HG02973 (cell line): ENCODE measurements around the gene ENTPD7.

Experiments used
- ATAC-seq: cut with Tn5 transposase; IDR thresholded peaks from one replicate; pipeline ENCODE4 v1.9.1; 2021; ENCODE audit warnings: moderate library complexity; ENCODE audit not compliant: unreplicated experiment

ENTPD7 gene

DNA sequence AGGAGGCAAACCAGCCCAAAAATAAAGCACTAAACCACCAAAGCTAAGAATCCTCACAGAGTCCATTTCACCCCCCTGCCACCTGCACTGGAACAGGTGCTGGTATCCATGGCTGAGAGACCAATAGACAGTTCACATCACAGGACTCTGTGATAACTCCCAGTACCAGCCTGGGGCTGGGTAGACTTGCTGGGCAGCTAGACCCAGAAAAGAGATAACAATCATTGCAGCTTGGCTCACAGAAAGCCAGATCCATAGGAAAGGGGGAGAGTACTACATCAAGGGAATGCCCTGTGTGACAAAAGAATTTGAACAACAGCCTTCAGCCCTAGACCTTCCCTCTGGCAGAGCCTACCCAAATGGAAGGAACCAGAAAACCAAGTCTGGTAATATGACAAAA lies 25.5 kb upstream of the ENTPD7 start:
- no peak for ATAC-seq

DNA sequence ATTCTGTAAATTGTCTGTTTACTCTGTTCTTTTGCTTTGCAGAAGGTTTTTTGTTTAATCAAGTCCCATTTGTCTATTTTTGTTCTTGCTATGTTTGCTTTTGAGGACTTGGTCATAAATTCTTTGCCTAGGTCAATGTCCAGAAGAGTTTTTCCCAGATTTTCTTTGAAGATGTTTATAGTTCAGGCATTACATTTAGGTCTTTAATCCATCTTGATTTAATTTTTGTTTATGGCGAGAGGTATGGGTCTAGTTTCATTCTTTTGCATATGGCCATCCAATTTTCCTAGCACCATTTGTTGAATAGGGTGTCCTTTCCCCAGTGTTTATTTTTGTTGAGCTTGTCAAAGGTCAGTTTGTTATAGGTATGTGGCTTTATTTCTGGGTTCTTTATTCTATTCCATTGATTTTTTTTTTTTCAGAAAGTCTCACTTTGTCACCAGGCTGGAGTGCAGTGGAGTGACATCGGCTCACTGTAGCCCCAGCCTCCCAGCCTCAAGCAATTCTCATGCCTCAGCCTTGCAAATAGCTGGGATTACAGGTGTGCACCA lies 11.6 kb upstream of the ENTPD7 start:
- no peak for ATAC-seq

DNA sequence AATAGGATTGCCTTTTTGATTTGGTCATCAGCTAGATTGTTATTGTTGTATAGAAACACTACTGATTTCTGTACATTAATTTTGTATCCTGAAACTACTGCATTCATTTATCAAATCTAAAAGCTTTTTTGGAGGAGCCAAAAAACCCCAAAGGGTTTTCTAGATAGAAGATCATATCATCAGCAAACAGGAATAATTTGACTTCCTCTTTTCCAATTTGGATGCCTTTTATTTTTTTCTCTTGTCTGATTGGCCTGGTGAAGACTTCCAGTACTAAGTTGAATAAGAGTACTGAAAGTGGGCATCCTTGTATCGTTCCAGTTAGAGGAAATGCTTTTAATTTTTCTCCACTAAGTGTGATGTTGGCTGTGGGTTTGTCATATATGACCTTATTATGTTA lies 10.6 kb upstream of the ENTPD7 start:
- no peak for ATAC-seq

DNA sequence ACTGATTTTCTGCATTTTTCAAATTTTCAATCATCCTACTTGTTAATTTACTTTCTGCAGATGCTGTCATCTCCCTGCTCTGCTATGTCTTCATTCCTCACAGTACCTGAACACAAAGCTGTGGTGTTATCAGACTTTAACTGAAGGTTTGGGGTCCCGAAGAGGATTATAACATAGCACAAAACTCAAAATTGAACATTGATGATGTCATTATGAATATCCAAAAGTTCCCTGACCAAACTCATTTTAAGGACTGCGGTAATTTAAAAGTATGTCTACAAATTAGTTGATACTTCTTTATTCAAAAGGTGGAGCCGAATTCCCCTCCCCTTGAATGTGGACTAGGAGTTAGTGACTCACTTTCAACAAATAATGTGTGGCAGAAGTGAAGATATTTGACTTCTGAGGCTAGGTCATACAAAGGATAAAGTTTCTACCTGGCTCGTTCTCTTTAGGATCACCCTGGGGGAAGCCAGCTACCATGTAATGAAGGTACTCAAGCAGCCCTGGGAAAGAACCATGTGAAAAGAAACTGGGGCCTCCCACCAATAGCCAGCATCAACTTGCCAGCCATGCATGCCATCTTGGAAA lies 6.4 kb upstream of the ENTPD7 start:
- no peak for ATAC-seq

DNA sequence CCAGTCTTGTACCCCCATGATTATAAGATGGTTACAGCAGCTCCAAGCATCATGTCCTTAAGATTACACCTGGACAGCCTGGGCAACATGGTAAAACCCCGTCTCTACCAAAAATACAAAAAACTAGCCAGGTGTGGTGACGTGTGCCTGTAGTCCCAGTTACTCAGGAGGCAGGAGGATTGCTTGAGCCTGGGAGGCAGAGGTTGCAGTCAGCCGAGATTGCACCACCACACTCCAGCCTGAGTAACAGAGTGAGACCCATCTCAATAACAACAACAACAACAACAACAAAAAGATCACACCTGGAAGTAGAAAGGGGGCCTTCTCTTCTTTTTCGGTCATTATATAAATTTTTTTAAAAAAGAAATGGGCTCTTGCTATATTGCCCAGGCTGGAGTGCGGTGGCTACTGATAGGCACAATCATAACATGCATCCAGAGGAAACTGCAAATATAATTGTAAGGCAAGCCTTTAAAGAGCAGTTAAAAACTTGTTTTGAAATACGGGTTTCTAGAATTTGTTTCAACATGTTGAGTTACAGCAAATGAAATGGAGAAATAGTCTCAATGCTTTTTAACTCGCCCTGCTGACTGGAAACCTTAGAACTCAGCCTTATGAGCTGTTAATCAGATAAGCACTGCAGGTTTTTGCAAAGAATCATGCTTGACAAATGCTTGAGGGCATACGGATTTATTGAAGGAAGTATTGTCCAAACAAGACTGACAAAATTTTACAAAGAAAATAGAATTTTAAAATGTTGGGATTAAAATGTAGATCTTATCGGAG lies 4.7 kb upstream of the ENTPD7 start:
- ATAC-seq = no peak

DNA sequence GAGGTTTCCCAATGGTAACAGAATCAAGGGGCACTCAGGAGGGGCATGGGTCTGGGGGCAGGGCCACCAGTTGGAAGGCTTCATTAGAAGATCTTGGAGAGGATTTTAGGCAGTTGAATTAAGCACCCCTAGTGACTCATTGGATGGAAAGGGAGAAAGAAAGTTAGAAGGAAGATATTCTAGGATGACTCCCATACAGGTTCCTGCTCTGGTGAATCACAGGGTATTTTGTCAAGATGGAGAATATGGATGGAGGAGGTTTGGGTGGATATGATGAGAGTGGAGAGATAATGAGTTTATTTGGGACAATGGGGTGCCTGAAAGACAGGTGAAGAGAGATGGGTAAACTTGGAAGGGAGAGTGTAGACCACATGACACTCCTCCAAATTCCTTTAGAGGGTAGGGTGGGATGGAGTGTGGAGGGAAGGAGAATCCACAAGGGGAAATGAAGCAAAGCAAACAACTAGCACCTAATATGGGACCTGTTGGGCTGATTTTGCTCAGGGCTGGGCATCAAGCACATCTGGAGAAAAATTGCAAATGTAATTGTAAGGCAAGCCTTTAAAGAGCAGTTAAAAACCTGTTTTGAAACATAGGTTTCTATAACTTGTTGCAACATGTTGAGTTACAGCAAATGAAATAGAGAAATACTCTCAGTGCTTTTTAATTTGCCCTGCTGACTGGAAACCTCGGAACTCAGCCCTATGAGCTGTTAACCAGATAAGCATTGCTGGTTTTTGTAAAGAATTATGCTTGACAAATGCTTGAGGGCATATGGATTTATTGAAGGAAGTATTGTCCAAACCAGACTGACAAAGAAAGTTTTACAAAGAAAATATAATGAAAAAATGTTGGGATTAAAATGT lies 2.9 kb upstream of the ENTPD7 start:
- ATAC-seq = no peak

DNA sequence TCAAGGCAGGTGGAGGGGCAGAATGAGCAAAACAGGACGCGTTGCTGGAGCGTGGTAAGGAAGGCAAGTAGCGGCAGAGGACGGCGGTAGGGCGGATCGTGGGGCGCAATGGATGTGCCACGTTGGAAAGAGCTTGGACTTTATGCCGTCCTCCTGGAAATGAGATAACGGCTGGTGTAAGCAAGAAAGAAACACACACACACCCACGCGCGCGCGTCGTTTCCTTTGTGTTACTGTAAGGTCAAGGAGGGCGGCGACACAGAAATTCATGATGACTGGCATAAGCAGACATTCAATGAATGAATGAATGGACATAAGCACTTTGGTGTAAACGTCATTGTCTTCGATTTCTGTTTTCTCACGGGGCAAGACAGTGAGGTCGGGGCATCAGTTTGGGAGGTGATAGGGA lies 683 bp upstream of the ENTPD7 start:
- ATAC-seq = peak; percentile 14

DNA sequence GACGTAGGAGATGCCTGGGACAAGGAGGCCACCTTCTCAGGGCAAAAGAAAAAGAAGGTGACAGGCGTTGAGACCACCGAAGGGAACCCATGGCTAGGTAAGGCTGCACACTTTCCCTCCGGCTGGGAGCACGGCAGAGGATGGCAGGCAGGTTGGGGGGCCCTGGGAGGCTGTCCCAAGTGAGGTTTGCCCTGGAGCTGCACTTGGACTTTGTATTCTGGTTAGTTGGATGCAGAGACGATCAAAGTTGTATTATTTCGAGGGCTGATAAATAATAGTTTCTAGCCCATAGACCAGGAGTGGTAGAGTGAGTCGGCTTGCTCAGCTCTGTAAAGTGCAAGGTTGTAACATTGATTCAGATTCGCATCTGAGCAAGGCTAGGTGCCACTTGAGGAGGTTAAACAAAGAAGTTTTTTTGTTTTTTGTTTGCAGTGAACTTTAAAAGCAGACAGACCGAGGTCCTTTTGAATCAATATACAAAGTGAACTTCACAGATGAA lies 608 bp downstream of the ENTPD7 start:
- ATAC-seq = no peak

DNA sequence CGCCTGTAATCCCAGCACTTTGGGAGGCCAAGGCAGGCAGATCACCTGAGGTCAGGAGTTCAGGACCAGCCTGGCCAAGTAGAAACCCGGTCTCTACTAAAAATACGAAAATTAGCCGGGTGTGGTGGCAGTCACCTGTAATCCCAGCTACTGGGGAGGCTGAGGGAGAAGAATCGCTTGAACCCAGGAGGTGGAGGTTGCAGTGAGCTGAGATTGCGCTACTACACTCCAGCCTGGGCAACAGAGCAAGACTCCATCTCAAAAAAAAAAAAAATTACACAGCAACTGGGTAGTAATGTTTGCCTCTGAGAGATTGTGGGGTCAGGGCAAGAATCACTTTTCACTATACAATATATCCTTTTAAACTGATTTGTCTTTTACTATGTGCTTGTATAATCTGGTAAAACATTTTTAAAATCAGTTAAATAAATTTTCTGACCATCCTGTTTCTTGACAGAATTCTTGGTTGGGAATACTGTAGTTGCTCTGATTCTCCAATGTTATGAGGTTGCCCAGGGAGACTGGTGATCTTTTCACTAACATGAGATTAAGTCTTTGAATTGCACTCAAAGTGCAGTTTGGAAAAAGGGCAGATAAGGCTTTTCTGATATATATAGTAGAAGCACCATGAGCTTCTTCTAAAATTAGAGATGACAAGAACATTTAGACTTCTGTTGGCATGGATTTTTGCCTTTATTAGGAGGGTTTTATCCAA lies 1.5 kb downstream of the ENTPD7 start:
- ATAC-seq = no peak

DNA sequence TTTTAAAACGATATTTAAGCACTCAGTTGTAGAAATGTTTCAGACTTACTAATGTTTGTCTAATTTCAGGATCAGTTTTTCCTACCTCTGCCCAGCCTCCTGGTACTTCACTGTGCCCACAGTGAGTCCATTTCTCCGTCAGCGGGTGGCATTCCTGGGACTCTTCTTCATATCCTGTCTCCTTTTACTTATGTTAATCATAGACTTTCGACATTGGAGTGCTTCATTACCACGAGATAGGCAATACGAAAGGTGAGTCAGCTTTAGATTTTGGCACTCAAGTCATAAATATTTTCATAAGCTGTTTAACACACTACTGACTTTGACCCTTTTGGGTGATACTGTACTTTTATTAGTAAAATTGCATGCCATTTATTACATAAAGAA lies 2.1 kb downstream of the ENTPD7 start:
- no peak for ATAC-seq

DNA sequence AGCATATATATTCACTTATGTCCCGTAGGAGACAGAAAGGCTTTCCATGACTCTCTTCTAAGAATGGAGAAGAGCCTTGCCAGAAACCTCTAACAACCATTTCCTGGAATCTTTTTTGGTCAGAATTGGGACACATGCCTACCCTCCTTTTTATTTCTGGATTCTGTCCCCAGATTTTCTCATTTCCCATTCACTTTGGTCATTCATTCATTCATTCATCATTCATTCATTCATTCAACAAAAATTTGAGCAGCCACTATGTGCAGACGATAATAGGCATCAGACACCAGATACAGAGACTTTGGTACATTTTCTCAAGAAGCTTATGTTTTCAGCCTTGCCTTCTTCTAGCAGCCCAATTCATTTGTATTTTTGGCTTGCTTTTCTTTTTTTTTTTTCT lies 6.0 kb downstream of the ENTPD7 start:
- ATAC-seq = no peak

DNA sequence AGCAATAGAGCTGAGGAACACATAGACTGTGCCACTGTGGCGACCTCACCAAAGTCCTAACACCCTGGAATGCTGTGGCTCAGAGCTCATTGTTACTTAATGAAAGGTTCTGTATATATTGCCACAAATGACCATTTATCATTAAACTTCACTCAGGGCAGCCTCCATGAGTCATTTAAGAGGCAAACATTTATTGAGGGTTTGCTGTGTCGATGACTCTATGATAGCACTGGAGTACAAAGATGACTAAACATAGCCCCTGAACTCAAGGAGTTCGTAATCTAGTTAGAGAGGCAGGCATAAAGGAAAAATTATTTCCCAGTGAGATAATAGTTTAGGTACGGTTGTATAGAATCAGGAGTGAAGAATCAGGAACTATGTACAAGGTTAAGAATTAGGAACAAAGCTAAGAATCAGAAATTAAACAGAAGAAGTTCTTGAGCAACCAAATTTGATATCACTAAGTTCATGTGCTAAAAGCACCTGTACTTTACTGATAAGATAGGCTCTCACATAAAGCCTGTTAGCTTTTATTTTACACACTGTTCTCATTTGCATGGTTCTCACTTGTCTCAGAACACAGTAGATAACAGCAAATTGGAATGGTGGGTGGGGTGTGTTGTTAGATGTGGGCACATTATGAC lies 7.9 kb downstream of the ENTPD7 start:
- no peak for ATAC-seq

DNA sequence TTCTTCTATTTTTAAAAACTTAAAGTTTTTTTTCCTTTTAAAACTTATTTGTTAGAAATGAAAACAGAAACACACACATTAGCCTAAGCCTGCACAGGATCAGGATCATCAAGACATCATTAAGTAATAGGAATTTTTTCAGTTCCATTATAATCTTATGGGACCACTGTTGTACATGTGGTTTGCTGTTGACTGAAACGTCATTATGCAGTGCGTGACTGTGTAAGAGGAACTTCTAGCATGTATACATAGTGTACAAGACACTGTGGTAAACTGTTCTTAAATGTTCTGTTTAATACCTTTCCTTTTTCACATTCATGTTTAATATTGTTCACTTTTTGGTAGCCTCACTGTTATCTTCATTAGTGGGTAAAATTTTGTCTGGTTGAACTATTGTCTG lies 12.1 kb downstream of the ENTPD7 start:
- ATAC-seq = no peak

DNA sequence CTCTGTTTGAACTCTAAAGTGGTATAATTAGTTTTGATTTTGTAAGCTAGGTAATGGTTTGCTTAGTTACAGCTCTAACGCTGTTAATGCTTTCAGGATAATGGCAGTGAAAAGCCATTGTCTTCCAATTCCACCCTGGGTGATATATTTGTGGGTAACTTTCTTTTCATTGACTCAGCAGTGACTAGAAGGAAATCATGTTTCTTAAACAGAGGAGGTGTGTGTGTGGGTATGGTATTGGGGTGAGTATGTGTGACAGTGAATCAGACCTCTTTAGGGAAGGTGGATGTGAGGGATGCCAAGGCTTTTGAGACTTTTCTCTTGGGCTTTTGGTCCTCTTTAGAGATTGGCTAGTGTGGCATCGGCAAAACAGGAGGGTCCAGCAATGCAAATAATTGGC lies 13.6 kb downstream of the ENTPD7 start:
- no peak for ATAC-seq

DNA sequence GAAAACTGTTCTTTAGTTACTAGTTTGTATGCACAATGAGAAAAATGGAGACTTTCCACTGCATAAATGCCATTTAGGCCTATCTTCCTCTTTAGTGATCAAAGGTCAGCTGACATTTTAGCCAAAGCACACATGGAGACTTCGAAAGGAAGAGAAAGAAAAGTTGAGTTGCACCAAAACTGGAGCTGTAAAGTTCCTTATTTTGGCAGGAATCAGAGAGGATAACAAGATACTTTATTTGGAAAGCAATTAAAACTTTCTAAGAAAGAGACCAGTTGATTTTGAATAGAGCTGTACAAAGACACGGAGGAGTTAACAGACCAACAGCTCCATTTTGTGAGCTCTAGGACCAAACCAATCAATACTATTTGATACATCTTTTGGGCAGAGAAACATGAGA lies 14.2 kb downstream of the ENTPD7 start:
- no peak for ATAC-seq

DNA sequence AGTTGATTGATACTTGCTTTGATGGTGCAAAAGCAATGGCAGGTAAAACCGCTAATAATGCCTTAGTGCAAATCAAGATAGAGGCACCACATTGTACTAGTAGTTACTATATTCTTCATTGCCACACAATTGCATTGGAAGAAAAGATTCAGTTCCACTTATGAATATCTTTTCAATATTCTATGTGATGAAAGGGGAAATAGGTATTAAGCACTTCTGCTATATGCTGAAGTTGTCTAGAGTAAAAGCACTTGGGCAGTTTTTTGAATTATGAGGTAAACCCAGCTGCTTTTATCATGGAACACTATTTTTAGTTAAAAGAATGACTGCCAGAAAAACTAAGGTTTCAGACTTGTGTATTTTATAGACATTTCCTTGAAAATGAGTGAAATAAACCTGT lies 15.5 kb downstream of the ENTPD7 start:
- ATAC-seq = no peak

DNA sequence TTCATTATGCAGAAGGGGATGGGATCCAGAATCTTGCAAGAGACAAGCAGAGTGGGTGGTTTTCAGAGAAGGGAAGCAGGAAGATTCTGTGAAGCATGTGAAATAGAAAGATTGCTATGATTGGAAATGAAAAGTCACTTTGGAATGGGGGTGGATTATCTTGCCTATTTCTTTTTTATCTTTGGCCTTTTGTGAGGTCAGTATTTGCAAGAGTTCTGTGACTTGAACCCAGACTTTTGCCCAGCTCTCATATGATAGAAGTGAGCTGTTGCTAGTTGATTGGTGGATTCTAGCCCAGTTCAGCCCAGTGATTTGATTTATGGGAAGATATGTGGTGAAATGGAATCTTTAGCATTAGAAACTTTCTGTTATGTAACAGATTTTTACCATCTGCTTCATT lies 17.1 kb downstream of the ENTPD7 start:
- ATAC-seq = no peak

DNA sequence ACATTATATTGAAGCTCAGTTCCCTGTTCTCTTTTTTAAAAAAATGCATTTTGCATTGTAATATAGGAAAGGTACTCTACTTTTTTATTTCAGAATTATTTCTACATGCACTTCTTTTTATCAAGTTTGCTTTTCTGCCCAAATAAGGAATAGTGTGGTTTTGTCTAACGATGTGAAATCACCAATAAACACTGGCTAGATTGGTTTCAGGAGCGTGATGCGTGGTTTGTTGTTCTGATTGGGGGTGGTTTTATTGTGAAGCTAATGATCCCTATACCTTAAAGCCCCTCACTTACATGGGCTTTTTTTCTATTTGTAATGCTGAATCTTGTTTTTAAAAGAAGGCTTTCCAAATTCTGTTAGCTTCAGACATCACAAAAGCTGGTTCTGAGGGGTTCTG lies 17.6 kb downstream of the ENTPD7 start:
- no peak for ATAC-seq

DNA sequence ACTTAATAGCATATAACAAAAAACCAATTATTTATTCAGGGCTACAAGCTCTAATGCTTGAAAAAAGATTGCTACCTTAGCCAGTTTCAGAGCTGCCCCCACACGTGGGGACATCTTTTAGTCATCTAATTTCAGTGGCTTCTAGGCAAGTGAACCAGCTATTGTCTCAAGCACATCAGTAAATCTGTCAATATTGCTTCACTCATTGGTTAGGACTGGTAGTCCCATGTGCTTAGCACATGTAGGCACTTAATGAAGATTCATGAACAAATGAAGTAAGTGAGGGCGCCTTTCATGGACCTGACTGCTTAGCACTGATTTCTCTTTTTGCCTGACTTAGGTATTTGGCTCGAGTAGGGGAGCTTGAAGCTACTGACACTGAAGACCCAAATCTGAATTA lies 19.6 kb downstream of the ENTPD7 start:
- ATAC-seq = no peak

DNA sequence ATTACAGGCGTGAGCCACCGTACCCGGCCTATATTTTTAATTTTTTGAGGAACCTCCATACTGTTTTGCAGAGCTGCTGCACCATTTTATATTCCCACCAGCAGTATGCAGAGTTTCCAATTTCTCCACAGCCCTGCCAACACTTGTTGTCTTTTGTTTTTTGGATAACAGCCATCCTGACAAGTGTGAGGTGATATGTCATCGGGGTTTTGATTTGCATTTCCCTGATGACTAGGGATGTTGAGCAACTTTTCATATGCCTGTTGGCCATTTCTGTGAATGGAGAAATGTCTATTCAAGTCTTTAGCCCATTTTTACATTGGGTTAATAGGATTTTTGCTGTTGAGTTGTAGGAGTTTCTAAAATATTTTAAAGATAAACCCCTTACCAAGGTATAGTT lies 22.2 kb downstream of the ENTPD7 start:
- no peak for ATAC-seq
